ENCODE data around the gene ZNF253.

DNA sequence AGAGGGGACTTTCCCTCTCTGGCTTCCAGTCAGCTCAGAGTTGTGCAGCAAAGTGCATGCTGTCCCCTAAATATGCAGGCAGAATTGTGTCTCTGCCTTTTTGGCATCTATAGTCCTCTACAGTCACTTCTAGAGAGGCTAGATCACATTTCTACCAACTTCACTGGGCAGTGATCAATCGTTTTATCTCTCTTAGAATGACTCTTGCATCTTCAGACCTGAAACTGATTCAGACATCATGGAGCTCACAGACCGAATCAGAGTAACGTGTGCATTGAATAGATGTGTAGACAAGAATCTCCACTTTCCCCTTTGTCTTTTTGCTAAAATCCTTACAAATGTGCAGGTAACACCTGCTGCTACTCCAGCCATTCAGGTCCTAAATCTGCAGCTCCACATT lies 6.2 kb downstream of the ZNF253 start:
- TF ChIP-seq EZH2 (IDR thresholded peaks at IDR 0.05) = no peak
- TF ChIP-seq POLR2AphosphoS5 (IDR thresholded peaks at IDR 0.05; ENCODE audit: borderline replicate concordance, low read depth, low read length) = no peak
